GM04503 (cell line): ENCODE data around the gene RNU1-3.
"Not testable (repeated sequence)": the region's sequence is repeated elsewhere in the genome, so short reads cannot be mapped to it uniquely, and the experiment has no call there.

Experiments used
- DNase-seq: peaks from one replicate; pipeline ENCODE4 v3.0.0-alpha.2; 2012; ENCODE audit warnings: low read depth

The RNU1-3 gene

DNA sequence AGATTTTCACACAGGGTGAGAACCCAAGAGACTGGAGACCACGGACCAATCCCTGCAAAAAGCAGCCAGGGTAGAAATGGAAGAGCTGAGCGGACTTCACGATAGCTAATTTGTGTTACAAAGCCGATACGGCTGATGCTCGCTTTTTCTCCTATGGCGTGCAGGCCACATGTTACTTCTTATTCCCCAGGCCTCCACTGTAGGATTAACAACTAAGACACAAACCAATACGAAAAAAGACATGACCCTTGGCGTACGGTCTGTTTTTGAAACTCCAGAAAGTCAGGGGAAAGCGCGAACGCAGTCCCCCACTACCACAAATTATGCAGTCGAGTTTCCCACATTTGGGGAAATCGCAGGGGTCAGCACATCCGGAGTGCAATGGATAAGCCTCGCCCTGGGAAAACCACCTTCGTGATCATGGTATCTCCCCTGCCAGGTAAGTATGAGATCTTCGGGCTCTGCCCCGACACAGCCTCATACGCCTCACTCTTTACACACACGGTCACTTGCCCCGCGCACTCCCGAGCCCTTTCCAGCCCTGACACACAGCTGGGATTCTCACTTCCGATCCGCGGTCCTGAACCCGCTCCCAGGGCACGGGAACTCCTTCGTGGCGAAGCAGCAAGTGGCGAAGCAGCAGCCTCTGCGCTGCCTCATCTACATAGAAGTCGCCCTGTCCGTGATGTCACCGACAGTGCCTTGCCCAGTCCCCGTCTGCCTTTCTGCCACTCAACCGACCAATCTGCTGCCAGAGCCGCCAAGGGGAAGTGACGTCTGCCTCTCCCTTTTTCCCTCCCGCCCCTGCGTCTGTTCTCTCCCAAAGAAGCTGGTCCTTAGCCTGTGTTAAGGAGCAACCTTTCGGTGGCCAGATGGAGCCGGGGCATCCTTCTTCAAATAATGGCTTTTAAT is at the start of gene RNU1-3:
Gene RNU1-3, minus strand, starts transcription at position 447 of the 912 bp plus-strand sequence.
- not testable (repeated sequence) for DNase-seq

DNA sequence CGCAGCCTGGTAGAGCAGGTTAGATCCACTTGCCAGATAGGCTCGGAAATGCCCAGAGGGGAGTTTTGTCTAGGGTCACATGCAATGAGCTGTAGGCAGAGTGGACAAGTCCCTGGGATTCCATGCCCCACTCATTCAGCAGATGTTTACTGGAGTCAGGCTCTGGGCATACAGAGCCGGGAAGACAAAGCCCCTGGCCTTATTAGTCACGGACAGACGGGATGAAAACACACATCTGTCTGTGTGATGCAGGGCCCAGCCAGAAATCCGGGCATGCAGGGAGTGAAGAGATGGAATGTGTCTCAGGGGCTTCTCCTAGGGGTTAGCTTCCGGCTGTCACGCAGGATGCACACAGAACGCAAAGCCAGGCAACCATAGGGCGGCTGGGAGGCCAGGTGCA is 46.7 kb upstream of the RNU1-3 start:
- DNase-seq, result not testable (repeated sequence)

DNA sequence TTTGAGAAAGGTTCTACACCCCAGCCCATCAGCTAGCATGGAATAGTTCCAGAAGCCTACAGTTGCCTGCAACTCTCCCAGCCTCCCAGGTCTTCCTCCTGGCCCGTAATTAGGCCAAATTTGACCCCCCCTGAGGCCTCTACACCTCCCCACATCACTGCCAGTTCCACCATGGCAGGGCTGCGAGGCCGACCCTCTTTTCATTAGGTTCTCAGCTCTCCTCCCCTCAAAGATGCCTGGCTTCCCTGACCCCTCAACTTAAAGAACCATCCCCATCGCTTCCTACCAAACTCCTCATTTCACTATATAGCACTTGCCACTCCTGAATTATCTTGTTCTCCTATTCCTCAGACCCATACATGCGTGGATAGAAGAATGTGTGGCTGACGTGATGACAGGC is 46.2 kb upstream of the RNU1-3 start:
- DNase-seq, result not testable (repeated sequence)

DNA sequence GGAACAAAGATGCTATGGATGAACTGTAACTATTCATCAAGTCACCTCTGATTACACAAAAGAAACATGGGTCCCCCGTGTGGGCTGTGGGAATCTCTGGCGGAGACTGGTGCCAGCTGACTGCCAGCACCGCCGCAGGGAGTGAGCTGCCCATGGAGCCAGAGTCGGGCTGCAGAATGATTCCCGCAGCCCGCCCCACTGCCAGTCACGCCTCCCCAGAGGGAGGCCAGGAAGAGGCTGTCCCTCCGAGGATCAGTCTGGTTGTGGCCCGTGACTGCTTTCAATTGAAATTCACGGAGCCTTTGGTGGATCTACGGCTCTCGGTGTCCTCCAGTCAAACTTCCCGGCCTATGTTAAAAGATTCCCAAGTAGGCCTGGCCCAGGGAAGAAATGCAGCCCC is 45.8 kb upstream of the RNU1-3 start:
- DNase-seq, result not testable (repeated sequence)

DNA sequence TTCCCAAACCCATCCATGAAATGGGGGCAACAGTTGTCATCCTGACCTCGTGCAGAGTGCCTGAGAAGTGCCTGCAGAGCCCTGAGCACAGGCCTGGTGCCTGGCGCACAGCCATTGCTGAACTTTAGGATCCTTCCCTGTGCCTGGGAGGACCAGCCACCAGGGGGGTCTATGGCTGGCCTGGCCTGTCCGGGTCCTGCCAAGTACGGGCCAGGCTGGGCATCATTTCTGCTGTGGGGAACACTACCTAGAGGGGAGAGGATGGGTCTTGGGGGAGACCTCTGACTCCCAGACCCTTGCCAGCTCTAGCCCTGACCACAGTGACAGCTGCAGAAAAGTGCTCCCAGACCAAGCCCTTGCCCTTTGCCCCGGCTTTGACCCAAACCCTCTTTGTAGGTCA is 45.4 kb upstream of the RNU1-3 start:
- DNase-seq, result not testable (repeated sequence)

DNA sequence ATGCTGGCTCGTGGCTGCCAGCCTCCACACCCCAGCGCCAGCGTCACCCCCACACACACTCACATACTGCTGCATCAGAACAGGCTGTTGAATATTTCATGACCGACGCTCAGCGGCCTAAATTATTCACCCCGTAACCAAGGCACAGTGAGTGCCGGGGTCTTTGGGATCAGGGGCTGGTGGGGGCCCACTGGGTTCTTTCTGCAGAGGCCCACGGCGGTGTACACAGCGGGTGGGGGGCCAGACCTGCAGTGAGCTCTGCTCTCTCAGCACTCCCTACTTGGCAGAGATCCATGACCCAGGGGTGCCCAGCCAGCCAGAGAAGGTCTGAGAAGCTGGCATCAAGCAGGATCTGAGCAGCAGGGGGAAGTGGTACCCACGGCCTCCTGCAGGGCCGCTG is 43.9 kb upstream of the RNU1-3 start:
- not testable (repeated sequence) for DNase-seq

DNA sequence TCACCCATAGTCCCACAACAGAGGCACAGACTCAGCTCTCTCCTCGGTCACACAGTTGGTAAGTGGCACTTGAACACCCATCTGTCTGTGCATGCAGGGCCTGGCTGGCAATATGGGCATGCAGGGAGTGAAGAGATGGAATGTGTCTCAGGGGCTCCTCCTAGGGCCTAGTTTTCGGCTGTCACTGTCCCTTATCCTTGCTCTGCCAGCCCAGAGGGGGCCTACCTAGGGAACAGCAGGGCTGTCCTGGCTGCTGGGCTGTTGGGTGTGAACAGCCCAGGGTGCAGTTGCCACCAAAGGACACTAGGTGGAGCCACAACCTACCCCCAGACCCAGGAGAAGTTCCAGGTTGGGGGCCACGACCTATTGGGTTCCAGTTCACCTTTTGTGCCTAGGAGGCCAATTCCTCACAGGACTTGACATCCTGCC is 42.9 kb upstream of the RNU1-3 start:
- DNase-seq, result not testable (repeated sequence)

DNA sequence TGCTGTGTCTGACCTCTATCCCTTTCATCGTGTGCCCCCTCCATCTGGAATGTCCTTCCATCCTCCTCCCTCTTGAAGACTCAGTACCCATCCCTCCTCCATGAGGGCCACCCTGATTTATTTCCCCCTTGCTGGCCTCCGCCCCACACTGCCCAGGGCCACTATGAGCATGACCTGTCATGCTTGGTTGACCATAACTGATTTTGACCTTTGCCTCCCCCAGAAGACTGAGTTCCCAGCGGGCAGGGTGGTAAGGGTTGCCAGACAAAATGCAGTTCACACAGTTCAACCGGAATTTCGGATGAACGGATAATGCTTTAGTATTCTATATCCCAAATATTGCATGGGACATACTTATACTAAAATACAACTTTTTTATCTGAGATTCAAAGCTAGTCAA is 42.0 kb upstream of the RNU1-3 start:
- DNase-seq, result not testable (repeated sequence)

DNA sequence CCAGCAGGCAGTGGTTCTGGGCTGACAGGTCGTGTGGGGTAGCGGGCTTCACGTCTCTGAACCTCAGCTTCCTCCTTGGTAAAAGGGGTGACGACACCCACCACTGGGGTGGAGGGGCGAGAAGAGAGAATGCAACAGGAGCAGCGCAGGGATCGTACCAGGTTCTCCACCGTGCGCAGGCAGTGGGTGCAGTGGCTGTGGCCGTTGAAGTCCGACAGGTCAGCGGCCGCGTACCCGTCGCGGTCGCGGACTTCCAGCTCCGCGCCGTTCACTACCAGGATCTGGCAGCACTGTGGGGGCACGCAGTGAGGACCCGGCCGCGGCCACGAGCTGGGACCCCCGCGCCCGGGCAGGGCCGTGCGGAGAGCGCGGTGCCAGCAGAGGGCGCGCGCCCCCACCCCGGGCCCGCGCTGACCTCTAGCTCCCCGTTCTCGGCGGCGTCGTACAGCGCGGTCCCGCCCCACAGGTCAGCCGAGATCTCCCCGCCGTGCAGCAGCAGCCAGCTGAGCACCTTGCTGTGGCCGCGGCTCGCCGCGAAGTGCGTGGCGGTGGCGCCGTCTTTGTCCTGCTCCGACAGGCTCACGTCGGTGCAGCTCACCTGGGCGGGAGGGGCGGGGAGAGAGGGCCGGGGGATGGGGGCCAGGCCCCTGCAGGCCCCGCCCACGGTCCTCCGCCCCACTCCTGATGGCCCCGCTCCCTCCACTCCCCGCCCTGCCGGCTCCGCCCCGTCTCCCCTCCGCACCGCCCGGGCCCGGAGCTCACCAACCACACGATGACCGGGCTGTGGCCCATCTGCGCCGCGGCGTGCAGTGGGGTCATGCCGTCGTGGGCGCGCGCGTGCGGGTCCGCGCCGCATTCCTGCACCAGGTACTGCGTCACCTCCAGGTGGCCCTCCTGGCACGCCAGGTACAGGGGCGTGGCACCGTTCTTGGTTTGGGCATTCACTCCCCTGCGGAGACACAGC is 40.7 kb upstream of the RNU1-3 start:
- not testable (repeated sequence) for DNase-seq

DNA sequence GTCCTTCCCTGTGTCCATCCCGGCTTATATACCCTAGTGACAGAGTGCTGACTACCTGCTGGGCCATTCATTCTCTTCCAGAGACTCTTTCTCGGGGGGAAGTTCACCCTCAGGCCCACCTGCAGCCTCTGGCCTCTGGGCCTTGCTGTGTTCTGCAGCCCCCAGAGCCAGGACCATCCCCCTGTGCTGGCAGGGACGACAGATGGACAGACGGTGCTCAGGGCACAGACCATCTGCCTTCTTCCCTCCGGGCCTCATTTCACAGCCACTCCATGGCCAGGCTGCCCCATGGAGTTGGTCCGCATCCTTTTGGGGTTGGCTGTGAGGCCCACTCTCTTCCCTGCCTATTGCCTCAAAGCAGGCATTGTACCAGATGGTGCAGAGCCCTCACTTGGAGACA is 39.6 kb upstream of the RNU1-3 start:
- not testable (repeated sequence) for DNase-seq

DNA sequence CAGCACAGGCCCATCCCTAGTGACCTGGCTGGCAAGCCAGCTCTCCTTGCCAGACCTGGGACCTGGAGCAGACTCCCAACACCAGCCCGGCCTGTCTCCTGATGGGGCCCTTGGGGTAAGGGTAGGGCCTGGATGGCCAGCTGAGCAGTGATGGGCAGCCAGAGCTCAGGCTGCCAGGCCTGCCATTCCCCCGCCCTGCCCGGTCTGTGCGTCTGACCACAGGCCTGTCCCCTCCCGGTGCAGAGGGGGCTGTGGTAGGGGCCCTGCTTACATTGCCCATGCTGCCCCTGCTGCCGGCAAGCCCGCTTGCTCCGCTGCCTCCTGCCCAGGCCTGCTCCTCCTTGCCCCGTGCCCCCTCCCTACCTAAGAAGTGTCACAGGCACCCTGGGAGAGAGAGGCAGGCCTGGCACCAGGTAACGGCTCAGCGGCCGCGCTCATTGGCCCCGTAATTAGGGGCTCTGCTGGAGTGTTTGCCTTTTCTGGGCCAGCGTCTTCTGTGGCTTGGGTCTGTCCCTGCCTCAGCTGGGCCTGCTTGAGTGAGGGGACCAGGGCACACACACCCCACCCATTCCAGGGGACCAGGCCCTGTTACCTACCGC is 37.9 kb upstream of the RNU1-3 start:
- not testable (repeated sequence) for DNase-seq

DNA sequence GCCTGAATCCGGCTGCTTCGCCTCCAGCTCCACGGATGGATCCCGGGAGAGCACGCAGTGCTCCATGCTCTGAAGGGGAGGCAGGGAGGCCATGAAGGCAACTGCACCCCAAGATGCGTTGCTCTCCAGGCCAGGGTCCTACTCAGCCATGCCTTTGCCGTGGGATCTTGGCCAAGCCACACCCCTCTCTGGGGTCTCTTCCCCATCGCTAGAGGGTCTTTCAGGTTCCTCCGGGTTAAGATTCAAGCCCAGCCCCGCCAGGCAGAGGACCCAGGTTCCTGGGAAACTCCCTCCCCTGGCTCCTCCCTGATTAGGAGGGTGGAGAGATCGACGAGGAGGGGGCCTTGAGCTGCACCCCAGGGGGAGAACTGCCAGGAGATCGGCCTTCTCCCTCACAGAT is 37.3 kb upstream of the RNU1-3 start:
- not testable (repeated sequence) for DNase-seq

DNA sequence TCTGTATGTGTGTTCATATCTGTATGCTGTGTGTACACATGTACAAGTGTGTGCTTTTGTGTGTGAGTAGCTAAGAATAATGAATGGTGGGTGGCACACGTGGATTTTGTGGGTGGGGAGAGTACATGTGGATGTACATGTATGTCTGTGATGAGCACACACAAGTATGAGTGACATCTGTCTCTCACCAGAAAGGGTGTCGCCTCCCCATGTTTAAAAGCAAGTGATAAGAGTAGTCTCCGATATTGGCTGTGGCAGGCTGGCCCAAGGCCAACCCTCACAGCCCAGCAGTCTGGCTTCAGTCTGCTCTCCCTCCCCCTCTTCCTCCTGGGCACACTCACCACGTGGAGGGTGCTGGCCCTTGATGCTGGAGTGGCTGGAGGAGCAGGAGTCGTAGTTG is 36.9 kb upstream of the RNU1-3 start:
- DNase-seq, result not testable (repeated sequence)

DNA sequence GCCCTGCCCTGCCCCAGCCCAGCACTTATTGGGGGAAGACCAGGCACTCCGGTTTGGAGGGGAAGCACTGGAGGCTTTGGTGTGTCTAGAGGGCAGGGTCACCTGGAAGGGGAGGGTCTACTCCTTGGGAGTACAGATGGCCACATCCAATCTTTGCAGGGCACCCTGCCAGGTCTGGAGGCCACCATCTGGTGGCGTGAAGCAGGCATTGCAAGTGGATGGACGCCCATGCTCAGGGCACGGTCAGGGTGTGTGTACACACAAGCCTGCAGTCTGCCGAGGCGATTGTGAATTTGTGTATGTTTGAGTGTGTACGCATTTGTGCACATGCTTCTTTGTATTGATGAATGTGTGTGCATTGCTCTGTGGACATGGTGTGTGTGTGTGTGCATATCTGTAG is 36.4 kb upstream of the RNU1-3 start:
- not testable (repeated sequence) for DNase-seq

DNA sequence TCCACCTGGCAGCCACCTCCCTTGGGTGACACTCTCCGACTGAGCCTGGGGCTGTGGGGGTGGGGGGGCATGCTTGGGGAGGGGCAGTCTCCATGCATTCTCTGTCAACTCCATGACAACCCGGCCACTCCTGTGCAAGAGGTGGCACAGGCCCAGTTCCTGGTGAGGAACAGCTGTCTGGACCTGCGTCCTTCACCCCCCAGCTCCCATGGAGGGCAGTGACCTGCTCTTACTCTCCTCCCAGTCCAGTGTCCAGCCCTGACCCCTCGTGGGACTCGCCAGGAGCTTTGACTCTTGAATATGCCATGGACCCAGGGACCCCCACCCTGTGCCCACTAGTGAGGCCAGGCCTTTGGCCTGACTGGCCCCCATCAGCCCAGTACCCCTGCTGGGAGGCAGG is 35.5 kb upstream of the RNU1-3 start:
- DNase-seq, result not testable (repeated sequence)

DNA sequence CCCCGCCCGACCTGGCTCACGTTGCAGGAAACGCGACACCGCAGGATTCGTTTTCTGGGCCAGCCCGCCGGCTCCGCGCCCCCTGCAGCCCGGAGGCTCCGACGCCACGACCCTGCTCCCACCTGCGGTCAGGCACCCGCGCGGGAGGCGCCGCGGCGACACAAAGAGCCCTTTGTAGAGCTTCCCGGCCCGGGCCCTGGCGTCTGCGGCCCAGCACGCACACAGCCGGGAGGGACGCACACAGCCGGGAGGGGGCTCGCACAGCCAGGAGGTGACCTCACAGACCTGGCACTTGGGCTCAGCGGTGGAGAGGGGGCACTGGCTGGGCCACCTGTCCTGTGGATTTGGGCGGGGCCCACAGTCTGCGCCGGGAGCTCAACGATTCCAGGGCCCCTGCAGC is 34.4 kb upstream of the RNU1-3 start:
- not testable (repeated sequence) for DNase-seq

DNA sequence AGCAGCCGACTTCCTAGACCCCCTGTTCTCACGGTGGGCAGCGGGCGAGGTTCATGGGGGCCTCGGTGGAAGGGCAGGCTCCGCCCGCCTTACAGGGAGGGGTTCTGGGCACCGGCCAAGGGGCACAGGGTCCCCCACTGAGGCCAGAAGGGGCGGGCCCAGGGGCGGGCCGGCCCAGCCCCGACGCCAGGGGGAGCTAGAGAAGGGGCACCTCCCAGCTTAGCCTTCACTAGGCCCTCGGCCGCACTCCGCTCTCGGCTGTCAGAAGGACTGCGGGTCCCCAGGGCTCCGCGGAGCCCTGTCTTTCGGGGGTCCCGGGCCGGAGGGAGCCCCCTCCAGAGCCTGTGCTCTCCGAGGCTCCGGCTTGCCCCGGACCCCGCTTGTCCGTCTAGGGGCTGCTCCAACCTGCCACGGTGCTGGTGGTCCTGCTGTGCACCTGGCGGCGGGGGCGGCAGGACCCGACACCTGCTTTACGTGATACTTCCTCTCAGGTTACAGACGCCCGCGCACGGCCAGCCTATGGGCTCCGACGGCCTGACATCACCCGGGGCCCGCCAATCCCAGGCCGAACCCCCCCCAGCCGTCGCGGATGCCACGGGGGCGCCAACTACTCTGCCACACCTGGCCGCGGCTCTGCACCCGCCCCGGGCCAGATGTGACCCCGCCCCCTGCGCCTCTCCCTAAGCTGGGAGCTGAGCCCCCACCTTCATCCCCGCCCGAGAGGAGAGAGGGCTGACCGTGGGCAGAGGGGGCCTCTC is 33.6 kb upstream of the RNU1-3 start:
- DNase-seq, result not testable (repeated sequence)

DNA sequence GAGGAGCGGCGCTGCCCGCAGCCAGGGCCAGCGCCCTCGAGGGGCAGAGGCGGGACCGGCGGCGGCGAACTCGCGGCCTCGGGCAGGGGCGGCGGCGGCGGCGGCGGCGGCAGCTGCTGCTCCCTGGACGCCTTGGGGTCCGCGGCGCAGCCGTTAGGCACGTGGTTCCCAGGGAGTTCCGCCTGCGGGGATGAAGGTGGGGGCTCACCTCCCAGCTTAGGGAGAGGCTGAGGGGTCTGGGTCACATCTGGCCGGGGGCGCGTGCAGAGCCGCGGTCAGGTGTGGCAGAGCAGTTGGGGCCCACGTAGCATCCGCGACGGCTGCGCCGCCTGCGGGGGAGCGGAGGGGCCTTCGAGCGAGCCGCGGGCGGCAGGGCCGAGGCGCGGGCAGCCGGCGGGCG is 32.7 kb upstream of the RNU1-3 start:
- DNase-seq, result not testable (repeated sequence)

DNA sequence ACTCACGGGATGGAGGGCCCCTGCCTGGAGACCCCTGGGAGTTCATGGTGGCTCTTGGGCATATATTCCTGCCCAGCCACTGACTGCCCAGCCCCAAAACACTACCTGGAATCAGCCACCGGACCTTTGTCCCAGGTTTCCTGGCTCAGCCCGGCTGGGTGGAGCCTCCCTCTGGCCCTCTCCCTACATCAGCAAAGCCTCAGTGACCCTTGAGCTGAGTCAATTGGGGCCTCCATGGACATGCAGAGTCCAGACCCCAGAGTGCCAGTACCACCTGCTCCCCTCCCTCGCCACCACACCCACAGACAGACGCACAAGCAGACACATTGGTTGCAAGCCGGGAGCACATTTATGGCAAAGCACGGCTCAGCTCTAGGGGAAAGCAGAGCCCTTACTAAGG is 30.4 kb upstream of the RNU1-3 start:
- not testable (repeated sequence) for DNase-seq

DNA sequence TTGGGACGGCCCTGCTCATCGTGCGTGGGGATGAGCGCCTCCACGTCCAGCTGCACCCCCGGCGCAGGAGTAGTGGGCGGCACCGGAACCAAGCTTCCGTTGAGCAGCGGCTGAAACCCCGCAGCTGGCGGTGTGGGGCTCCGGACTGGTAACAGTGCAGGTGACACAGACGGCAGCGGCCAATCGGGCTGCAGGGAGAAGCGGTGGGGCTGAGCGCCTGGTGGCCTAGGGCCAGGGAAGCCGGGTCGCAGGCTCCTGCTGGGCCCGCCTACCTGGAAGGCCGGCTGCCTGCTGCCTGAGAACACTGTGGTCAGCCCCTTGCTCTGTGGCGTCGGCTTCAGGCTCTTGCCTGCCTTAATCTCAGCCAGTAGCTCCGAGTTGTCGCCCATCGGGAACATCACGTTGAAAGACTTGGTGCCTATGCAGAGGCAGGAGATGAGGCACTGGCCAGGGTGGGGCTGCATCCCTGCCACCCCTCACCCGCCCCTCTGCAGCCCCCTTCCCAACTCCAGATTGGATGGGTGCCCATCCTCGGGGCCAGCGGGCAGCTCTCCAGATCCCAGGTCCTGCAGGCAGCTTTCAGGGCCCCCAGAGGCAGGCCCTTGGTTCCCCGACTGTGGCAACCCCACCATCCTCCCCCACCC is 29.9 kb upstream of the RNU1-3 start:
- DNase-seq, result not testable (repeated sequence)

DNA sequence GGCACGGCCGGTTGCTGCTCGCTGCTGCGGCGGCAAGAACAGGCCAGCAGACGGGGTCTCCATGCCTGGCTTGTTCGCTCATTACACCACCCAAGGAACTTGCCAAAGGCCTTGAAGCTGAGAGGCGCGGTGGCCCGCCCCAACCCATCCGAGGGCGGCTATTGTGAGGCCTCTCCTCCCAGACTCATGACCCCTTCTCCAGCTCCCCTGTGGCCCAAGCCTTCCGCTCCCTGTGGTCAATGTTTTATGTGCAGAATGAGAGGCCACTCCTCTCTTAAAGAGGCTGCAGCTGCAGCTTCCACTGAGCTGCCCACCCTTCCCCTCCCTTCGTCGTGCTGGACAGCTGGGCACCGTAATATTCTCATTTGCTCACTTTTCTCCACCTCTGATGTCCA is 27.6 kb upstream of the RNU1-3 start:
- not testable (repeated sequence) for DNase-seq
